ENCODE results near the gene EIF5. TPM values are rescaled to one million over a fixed set of nuclear protein-coding genes. Genes with fewer than 3 reads are reported as not detected.
A peak's percentile ranks its signal among the peaks of the same experiment; 100 is the strongest.

Gene EIF5
- total RNA-seq, 2 donors from 2014 or later, result 89.2 to 373 TPM

DNA sequence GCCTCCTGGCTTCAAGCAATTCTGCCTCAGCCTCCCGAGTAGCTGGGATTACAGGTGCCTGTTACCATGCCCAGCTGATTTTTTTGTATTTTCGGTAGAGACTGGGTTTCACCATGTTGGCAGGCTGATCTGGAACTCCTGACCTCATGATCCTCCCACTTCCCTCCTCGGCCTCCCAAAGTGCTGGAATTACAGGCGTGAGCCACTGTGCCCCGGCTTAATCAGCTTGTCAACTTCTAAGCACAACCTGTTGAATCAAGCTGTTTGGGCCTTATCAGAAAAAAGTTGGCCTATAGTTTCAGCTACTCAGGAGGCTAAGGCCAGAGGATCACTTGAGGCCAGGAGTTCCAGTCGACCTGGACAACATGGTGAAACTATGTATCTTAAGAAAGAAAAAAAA lies 59.0 kb downstream of the EIF5 start:
- Histone ChIP-seq H3K4me3 (no peak overlapping the region), H3K9me3 (no peaks in the 10 kb centered on the region), H3K36me3 (no peaks in the 10 kb centered on the region), H3K27me3 (replicated peaks; ENCODE audit: insufficient read depth) (no peaks in the 10 kb centered on the region), H3K4me1 (ENCODE audit: control insufficient read depth in 1 of 2, low read depth in 2 of 2) (peaks cover 47 to 67% of the 10 kb centered on the region in 2 donors), H3K27ac (peak overlapping the region in 1 of 2 donors; percentile 55)
- no peak for ATAC-seq (ENCODE audit: insufficient number of reproducible peaks, low FRiP score, low read depth)
- TF ChIP-seq, protein P1, sequence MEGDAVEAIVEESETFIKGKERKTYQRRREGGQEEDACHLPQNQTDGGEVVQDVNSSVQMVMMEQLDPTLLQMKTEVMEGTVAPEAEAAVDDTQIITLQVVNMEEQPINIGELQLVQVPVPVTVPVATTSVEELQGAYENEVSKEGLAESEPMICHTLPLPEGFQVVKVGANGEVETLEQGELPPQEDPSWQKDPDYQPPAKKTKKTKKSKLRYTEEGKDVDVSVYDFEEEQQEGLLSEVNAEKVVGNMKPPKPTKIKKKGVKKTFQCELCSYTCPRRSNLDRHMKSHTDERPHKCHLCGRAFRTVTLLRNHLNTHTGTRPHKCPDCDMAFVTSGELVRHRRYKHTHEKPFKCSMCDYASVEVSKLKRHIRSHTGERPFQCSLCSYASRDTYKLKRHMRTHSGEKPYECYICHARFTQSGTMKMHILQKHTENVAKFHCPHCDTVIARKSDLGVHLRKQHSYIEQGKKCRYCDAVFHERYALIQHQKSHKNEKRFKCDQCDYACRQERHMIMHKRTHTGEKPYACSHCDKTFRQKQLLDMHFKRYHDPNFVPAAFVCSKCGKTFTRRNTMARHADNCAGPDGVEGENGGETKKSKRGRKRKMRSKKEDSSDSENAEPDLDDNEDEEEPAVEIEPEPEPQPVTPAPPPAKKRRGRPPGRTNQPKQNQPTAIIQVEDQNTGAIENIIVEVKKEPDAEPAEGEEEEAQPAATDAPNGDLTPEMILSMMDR (IDR thresholded peaks at IDR 0.05), result no peak
- DNase-seq (ENCODE audit: low spot score), result no peak

DNA sequence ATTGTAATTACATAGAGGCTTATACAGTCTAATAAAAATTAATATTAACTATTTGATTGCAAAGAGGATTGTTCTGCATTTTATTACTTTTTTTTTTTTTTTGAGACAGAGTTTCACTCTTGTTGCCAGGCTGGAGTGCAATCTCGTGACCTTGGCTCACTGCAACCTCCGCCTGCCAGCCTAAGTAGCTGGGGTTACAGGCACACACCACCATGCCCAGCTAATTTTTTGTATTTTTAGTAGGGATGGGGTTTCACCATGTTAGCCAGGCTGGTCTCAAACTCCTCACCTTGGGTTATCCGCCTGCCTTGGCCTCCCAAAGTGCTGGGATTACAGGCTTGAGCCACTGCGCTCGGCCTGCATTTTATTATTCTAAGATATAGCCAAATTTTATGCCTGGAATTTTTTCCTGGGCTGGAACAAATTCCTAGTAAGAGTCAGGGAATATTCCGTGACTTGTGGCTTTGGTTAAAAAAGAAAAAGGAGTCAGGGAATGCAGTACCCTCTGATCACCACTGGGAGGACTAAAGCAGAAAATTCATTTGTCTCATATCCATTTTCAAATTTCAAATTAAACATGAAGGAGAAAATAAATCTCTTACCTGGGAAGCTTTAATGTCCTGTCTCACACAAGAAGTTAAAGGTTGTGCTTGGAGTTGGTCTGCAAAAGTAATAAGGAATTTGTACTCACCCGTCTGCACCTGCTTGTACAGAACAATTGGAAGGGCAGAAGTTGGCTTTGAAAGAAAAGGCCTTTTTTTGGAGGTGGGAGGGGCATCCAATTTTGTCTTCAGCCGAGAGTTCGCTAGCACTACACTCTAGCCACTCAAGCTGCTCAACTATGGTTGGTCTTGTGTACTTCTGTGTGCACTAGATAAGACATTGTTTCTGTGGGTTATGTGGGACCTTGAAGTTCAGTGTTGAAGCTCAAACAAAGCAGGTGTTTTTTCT lies 59.9 kb downstream of the EIF5 start:
- Histone ChIP-seq H3K4me1 (ENCODE audit: control insufficient read depth in 1 of 2, low read depth in 2 of 2) (peaks cover 47 to 67% of the 10 kb centered on the region in 2 donors), H3K27me3 (replicated peaks; ENCODE audit: insufficient read depth) (no peaks in the 10 kb centered on the region), H3K9me3 (no peaks in the 10 kb centered on the region), H3K4me3 (no peak overlapping the region), H3K36me3 (no peaks in the 10 kb centered on the region), H3K27ac (peak overlapping the region; percentile 20 to 55)
- DNase-seq (ENCODE audit: low spot score) (no peak), ATAC-seq (ENCODE audit: insufficient number of reproducible peaks, low FRiP score, low read depth) (peak; percentile 58)
- TF ChIP-seq, protein P1 (IDR thresholded peaks at IDR 0.05), result peak; percentile 88

Other genes starting within 250 kb of the EIF5 start
- not detected for gene EXOC3L4, start 239.5 kb upstream of the EIF5 start, total RNA-seq
- 100 to 1,000 TPM; 135 to 228 TPM for gene TNFAIP2, start 210.8 kb upstream of the EIF5 start, total RNA-seq
- gene MARK3, start 51.2 kb downstream of the EIF5 start, total RNA-seq, result 100 to 1,000 TPM in 1 of 2 donors, 10 to 100 TPM in 1; 77.6 to 133 TPM
- 100 to 1,000 TPM; 109 to 159 TPM for gene CKB, start 188.6 kb downstream of the EIF5 start, total RNA-seq
- gene TRMT61A, start 195.0 kb downstream of the EIF5 start, total RNA-seq, result 10 to 100 TPM; 18.6 to 18.8 TPM
- gene BAG5, start 228.4 kb downstream of the EIF5 start, total RNA-seq, result 10 to 100 TPM; 21.0 to 34.9 TPM
- gene COA8, start 228.7 kb downstream of the EIF5 start, total RNA-seq, result 10 to 100 TPM in 1 of 2 donors, 1 to 10 TPM in 1; 8.0 to 17.6 TPM